Fibroblast of peridontal ligament (primary cell): ENCODE measurements around the gene AKR1B1.

Experiments
- DNase-seq: peaks from one replicate; pipeline ENCODE4 v3.0.0-alpha.2; 2010; ENCODE audit errors: extremely low read depth

Gene AKR1B1

GRCh38 chr7:134444198-134444960 lies 14.5 kb downstream of the AKR1B1 start:
- DNase-seq = no peak

- no peak for DNase-seq
Measured at GRCh38 chr7:134443396-134444070, 15.4 kb downstream of the AKR1B1 start.

DNA sequence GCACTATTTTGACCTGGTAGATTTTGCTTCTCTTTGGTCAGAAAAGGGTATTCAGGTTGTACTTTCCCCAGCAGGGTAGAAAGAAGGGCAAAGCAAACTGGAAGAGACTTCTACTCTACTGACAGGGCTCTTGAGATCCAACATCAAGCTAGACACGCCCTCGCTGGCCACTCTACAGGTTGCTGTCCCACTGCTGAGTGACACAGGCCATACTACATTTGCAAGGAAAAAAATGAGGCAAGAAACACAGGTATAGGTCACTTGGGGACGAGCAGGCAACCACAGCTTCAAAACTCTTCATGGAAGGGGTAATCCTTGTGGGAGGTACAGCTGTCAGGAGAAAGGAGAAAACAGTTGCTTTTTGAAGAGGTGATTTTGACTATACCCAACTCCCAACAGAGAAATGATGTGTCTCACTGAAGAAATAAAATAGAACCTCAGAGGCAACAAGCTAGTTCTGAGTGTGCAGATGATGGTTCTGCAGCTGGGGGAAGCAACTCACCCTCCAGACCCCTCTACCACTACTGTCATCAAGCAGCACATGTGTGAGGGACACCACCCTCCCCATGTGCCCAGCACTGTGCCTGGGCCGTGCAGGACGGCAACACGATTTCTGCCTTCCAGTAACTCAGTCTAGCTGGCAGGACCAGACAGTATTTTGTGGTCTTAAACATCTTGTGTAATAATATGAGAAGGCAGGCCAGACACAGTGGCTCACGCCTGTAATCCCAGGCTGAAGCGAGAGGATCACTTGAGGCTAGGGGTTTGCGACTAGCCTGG lies 16.3 kb downstream of the AKR1B1 start:
- DNase-seq = no peak

DNA sequence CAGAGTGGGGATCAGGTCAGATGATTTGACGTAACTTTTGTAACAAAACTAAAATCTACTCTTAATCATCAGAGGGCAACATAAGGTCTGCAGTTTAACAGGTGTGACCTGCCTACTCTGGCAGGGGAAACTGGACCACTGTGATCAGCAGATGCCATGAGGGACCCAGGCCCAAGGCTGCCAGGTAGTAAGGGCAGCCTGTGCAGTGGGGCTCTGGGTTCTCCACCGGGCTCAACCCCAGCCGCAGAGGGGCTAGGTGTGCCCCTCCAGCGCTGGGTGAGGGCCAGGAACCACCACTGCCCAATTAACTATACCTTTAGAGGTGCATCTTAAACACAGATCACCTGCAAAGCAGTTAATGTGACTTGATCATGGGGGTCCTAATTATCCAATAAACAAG lies 17.6 kb downstream of the AKR1B1 start:
- no peak for DNase-seq

- no peak for DNase-seq
Measured at GRCh38 chr7:134440476-134440875, 18.4 kb downstream of the AKR1B1 start.

GRCh38 chr7:134440067-134440466 lies 18.8 kb downstream of the AKR1B1 start:
- DNase-seq = no peak

GRCh38 chr7:134438946-134439345 lies 20.0 kb downstream of the AKR1B1 start:
- no peak for DNase-seq

- DNase-seq = peak; percentile 35
Measured at GRCh38 chr7:134435161-134435920, 23.6 kb downstream of the AKR1B1 start.

DNA sequence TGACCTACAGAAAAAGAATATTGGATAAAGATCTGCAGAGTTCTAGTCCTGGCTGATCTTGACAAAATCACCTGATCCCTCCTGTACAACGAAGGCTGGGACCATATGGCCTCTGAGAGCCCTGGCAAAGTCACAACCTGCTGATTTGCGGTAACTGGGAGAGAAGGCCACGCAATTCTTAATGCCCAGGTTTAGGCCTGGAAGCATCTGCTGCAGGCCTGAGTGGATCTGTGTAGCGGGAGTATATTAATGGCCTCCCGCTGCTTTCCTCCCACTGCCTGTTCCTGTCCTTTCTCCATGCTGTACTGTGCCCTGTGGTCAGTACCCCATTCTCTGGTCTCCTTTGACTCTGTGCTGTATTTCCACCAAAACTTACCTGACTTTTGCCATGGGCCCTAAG lies 24.2 kb downstream of the AKR1B1 start:
- DNase-seq = no peak

- no peak for DNase-seq
Measured at GRCh38 chr7:134433430-134433829, 25.5 kb downstream of the AKR1B1 start.

DNA sequence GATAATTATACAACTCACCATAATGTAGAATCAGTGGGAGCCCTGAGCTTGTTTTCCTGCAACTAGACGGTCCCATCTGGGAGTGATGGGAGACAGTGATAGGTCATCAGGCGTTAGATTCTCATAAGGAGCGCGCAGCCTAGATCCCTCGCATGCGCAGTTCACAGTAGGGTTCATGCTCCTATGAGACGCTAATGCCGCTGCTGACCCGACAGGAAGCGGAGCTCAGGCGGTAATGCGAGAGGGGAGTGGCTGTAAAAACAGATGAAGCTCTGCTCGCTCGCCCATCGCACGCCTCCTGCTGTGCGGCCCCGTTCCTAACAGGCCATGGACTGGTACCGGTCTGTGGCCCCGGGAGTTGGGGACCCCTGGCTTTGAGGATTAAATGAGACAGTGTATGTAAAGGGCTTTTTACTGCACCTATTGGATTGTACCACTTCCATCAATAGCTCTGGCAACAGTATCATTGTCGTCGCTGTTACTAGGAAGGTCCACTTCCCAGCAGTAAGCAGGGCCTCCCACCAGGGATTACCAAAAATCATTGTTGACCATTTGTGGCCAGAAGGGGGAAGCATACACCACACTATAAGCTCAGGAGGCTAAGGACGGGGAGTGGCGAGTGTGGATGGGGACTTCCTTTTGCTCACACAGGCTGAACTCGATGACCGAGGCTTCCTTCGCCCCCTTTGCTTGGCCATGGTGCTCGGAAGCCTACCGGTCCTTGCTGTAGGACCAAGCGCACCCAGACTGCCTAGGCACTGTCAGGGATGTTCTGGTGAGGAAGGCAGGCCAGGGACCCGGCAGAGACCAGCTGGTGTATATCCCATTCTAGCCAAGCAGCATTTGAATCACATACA lies 26.4 kb downstream of the AKR1B1 start:
- DNase-seq = peak; percentile 95

DNA sequence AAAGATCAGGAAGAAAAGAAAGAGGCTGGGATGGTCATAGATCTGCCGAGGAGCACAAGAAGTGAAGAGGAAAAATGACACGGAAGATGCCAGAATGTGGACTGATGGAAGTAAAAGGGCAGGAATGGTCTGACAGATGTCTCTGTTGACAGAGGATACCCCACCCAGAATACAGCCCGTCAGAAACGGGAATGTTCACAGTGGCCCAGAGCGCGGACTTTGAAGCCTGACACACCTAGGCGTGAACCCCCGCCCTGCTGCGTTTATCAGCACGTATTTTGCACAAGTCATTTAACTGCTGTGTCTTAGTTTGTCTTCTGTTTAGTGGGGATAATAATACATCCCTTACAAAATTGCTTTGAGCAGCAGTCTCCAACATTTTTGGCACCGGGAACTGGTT lies 27.1 kb downstream of the AKR1B1 start:
- DNase-seq = no peak

DNA sequence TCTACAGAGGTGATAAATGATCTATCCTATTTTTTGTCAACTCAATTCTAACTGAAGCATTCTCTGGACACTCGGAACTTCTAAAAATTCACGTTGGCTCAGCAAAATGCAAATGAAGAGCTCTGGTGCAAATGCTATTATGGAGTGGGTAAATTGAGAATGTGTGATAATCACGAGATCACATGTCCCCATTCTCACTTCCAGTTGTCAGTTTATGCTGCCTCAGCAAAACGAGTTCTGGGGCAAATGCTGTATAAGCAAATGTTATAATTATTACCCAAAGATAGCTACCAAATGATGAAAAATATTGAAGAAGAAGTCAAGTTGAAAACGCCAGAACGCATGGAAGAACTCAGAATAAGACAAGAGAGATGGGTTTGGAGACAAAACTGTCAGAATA lies 29.4 kb downstream of the AKR1B1 start:
- no peak for DNase-seq

- DNase-seq = no peak
Measured at GRCh38 chr7:134428942-134429341, 30.0 kb downstream of the AKR1B1 start.

GRCh38 chr7:134427896-134428295 lies 31.0 kb downstream of the AKR1B1 start:
- peak; percentile 82 for DNase-seq

DNA sequence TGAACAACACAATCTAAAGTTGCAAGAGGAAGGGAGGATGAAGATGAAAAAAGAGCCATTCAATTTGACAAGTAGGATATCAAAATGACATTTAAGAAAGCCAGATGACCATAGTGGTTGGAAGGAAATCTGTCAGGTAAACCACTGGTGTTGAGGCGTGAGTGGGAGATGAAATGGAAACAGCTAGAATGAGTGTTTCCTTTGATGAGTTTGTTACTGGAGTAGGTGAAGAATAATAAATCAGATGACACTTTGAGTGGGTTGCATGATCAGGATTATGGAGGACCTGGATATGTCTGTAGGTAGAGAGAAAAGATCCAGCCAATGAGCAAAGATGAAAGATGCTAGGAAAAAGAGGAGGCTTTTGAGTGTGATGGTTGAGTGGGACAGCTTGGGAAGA lies 33.1 kb downstream of the AKR1B1 start:
- DNase-seq = no peak

- DNase-seq = no peak
Measured at GRCh38 chr7:134422638-134423037, 36.3 kb downstream of the AKR1B1 start.

DNA sequence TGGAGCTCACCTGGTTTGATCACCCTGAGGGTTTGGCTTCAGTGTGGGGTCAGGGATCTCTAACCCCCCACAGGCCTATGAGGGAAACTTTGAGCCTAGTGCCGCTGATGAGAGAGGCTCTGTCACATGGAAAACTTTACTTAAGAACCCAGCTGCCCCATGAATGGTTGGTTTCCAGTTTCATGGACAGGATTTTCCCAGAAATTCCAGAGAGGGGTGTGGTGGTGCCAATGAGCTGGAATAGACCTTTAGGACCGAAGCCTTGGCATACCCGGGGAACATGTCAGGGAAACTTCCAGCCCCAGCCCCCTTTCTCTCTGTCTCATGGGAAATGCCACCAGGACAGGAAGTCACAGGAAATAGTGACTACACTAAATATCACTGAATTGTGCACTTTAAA lies 36.9 kb downstream of the AKR1B1 start:
- DNase-seq = peak; percentile 35

DNA sequence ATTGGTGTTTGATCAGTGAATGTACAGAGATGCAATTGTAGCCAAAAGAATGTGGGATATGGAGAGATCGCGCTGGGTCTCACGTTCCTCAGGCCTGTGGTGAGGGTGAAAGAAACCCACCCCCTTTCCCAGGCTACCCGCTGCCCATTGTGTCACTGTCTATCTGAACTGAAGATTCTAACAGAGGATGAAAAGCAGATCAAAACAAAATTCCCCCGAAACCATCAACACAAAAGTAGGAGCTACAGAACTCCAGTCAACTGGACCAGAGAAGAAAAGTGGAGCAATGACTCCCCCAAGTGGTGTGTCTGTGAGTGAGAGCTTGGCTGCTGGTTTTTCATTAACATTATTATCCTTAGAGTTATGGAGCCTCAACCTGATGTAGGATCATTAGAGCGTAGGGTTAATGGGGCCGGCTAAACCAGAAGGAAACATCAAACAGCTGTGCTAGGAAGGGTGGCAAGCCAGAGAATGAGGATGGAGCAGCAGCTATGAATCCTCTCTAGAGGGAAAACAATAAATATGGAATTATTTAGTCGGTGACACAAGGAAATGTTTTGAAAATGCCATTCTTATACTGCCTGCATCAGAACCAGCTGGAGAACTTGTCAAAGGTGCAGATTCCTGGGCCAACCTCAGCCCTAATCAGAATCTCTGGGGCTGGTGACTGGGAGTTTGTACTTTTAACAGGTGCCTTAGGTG lies 38.3 kb downstream of the AKR1B1 start:
- peak; percentile 79 for DNase-seq

DNA sequence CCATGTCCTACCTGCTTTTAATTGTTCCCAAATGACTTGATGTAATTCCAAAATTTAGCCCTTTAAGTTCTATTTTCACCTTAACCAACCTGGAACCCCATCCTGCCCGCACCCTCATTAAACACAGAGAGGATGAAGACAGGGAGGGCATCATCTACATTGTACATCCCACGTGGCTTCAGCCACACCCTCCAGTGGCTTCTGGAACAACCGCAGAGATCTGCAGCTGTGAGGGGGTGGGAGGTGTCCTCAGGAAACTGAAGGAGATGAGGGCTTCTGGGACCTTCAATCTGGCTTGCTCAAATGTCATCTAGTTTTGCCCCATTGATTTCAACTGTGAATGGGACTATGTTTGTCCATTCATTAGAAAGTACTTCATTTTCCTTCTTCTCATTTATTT lies 39.0 kb downstream of the AKR1B1 start:
- no peak for DNase-seq
